HuH-7 (cell line): ENCODE data around the gene LRRC49.

Experiments used
- DNase-seq: peaks from one replicate; pipeline ENCODE4 v3.0.0; 2011; ENCODE audit warnings: low spot score

LRRC49 gene

DNA sequence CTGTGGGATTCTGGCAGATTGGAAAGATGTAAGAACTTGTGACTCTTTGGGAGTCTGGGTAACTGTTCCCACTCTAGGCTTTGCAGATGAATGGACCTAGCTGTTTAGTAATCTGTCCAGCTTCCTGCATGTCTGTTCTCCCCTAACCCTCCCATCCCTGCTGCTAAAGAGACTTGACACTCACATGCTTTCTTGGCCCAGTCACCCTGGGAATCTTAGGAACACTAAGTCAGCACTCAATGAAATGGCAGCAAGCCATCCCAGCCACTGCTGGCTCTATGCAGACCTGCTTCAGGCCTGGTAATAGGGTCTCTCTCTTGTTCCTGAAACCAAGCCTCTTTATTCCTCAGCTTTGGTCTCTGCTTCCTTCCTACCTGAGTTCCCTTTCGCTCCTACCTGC lies 158.9 kb downstream of the LRRC49 start:
- DNase-seq = no peak

DNA sequence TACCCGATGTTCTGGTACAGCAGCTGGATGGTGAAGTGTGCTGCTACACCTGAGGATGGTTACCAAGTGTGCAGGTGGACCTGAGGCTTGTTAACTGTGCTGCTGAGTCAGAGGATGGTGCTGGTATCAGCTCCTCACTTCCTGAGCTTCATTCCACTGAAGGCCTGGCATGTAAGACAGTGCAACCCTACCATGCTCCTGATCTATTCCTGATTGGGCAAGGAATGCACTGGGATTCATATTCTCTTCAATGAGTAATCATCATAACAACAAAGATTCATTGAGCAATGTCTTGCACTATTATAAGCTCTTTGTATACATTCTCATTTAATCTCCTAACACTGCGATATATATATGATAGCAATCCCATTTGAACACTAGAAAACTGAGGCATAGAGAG lies 159.7 kb downstream of the LRRC49 start:
- DNase-seq = no peak

DNA sequence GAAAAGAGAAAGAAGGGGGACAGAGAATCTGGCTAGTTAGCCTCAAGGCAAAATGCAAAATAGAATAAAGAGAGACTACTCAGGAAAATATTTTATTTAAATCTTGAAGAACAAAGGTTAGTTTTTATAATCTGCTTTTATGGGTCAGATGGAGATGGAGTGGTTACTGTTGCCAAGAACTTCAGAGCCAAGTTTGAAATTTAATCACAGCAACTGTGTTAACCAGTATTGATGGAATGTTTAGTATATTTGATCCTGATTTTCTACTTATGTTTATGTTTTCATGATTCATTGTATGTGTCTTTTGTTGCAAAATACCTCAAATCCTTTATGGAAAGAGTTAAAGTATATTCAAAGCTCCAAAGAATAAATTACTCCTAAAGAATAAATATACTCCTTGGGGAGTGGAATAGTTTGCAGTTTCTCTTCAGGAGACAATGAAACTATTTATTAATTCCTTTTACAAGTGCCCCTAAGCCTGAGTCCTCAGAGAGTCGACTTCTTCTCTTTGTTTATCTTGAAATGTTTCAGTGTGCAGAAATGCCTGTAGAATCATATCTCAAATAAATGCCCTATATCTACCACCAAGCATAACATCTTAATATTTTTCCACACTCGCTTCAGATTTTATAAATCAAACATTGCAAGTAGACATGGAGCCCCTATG lies 161.8 kb downstream of the LRRC49 start:
- DNase-seq = no peak

DNA sequence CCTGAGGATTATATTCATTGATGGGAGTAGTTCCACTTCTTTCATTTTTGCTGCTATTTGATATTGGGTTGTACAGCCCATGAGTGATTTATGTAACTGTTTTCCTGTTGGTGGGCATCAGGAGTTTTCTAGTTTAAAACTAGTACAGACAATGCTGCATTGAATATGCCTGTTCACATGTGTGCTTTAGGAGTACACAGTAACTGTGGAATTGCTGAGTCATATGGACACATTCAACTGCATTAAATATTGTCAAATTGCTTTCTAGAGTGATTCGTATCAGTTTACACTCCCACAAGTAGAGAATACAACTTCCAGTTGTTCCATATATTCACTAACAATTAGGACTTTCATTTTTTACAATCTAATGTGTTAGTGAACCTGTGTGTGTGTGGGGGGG lies 162.8 kb downstream of the LRRC49 start:
- no peak for DNase-seq

DNA sequence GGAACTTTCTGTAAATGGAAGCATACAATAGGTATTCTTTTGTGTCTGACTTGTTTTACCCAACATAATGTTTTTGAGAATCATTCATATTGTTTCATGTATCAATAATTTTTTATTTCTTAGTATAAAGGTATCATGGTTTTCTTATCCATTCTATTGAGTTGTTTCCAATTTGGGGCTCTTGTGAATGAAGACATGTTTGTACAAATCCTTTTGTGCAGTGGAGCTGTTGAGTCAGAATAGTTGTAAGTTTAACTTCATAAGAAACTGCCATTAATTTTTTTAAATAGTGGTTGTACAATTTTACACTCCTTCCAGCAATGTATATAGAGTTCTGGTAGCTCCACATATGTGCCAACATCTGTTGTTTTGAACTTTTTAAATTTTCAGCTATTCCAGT lies 163.5 kb downstream of the LRRC49 start:
- no peak for DNase-seq

DNA sequence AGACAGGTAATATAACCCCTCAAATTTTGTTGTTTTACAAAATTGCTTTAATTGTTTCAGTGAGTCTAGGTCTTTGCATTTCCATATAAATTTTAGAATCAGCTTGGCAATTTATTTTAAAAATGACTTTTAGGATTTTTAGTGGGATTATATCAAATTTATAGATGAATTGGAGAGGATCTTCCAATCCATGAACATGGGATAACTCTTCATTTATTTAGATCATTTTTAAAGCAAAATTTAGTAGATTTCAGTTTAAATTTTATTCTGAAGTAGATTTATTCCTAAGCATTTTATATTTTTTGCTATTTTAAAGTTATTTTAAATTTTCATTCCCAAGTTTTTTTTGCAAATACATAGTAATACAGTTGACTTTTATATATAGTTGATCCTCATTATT lies 164.5 kb downstream of the LRRC49 start:
- DNase-seq = no peak

DNA sequence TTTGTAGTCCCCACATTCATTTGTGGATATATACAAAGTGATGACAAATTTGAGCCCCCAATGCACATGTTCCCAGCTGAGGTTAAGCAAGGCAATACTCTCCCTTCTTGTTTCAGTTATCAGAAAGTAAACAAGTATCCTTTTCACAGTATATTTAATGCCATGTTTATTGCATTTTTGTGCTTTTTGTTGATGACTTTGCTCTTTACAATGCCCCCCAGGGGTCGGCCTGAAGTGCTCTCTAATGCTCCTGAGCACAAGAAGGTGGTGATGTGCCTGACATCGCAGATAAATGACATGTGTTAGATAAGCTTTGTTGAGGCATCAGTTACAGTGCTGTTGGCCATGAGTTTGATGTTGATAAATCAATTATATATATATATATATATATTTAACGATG lies 165.0 kb downstream of the LRRC49 start:
- no peak for DNase-seq

DNA sequence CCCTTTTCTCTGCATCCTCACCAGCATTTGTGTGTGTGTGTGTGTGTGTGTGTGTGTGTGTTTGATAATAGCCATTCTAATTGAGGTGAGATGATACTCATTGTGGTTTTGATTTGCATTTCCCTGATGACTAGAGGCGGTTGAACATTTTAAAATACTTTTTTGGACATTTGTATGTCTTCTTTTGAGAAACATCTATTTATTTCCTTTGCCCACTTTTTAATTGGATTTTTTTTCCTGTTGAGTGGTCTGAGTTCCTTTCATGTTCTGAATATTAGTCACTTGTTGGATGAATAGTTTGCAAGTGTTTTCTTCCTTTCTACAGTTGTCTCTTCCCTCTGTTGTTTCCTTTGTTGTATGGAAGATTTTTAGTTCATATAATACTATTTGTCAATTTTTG lies 168.4 kb downstream of the LRRC49 start:
- no peak for DNase-seq

DNA sequence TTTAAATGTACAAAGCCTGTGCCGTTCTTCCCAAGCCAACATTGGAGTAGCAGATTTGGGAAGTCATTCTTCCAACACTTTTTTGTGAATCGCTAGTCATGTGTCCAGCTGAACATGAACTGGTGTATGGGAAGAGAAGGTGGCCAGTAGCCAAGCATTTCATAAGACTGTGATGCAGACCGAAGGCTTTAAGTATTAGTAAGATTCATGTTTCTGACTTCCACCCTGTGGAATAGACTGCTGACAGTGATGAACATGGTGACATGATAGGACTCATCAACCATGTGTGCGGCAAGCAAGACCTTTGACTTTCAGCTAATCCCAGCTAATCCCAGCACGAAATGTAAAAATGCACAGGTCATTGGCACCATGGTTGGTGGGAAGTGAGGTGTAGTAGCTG lies 174.4 kb downstream of the LRRC49 start:
- DNase-seq = no peak

DNA sequence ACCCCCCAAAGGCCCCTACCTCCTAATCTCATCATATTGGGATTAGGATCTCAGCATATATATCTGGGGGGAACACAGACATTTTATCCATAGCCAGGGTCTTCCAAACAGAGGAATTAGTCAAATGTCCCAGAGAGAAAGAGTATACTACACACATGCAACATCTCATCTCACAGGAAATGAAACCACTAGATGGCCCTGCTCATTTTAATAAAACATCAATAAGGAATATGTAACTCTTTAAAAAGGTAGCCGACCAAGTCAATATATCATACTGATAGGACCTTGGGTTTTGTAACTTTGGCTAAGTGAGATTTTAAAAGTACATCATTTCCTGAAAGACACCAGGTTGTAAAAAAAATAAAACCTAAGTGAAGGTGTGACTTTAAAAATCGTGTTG lies 177.1 kb downstream of the LRRC49 start:
- no peak for DNase-seq

DNA sequence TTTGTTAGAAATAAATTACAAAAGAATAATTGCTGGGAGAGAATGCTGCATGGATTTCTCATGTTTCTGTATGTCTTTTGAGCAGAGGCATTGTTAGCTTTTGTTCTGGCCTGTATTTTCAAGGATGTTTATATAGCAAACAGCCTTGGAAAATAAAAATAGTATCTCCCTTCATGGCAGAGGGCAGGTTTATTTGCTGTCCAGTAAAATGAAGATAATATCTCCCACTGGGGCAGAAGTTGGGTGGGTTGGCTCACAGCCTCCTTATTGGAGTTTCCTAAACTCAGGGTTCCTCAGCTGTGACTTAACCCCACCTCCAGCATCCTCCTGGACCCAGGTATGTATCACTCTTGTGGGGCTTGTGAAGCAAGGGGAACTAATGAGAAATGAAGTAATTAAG lies 178.9 kb downstream of the LRRC49 start:
- DNase-seq = no peak

DNA sequence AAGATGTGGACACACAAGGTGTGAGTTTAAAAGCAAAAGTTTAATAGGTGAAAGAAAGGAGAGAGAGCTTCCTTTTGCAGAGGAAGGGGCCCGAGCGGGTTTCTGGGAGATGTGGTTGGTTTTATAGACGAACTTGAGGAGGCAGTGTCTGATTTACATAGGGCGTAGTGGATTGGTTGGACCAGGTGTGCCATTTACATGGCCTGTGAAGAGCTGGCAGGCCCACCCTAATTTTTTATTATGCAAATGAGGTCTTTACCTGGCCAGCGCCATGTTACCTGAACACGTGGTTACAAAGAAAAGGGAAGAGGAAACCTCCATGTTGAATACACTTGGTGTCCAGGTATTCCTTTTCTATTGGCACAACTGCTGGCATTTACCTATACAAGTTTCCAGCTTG lies 179.8 kb downstream of the LRRC49 start:
- DNase-seq = no peak

DNA sequence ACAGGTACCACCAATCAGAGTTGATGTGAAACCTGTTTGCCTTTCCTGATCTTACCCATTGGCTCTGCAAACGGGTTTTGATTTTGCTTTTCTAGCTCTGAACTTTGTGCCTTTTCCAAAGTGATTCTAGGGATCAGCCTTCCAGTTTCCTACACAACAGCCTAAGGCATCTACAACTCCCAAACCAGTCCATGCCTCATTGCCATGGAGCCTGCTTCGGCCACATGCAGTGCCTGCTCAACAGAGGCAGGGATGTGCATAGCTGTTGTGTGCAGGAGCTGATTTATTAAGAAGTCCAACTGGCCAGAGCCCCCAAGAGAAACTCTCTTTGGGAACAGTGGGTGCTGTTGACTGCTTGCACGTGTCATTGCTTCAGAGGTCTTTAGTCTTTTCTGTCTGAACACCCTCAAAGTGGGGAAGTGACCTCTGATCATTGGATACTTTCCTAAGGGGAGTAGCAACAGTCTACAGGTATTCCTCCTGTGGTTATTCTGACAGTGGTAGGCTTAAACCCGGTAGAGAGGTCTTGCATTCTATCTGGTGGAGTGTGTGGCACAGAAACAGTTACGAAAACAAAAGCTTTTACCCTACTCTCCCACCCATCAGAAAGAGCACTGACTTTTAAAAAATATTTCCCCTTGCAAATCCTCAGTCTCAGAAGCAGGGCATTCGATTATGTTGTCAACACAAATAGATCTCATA lies 186.0 kb downstream of the LRRC49 start:
- DNase-seq = no peak

DNA sequence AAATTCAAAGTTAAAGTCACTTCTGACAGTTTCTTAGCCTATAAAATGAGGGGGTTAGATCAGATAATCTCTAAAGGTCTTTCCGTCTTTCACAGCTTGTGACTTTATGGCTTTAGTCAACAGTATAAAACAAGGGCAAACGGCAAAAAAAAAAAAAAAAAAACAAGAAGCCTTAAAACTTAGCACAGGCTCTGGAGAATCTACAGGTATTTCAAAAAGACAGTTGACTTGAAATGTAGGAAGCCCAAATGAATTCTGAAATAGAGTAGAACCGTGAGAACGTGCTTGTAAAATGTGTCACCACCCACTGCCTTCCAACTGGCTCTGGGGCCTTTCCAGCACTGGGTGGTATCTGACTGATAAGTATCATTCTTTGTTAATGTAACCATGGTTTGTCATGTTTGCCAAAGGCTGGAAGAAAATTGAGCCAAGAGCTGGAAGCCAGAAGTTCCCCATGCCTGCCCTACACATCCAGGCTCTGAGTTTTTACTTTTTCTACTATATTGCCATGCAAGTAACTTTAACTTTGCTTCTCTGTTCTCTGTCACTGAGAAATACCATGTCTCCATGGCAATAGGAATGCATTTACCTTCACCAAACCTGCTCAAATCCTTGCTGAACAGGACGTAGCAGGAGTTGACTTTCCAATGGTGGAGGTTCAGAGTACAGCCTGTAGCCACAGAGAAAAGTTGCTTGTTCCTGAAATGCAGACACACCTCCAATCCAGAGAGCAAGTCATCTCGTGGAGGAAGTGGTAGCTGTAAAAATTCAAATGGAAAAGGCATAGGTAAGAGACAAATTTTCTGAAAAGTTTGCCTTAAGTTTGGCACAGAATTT lies 186.8 kb downstream of the LRRC49 start:
- no peak for DNase-seq

DNA sequence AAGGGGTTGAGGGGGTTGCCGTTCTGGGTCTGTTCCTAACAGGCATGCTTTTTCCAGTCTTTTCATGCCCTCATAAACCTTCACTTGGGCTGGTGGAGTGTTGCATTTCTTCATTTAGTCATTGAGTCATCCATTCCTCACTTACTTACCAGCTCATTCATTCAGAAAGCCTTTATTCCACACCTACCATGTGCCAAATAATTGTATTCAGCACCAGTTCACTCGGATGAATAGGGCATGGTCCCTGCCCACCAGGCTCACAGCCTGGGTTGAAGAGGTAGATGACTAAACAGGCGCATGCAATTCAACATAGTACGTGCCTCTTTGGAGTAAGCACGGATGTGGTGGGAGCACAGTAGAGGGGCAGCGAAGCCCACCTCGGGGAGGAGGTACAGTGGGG lies 187.5 kb downstream of the LRRC49 start:
- no peak for DNase-seq

DNA sequence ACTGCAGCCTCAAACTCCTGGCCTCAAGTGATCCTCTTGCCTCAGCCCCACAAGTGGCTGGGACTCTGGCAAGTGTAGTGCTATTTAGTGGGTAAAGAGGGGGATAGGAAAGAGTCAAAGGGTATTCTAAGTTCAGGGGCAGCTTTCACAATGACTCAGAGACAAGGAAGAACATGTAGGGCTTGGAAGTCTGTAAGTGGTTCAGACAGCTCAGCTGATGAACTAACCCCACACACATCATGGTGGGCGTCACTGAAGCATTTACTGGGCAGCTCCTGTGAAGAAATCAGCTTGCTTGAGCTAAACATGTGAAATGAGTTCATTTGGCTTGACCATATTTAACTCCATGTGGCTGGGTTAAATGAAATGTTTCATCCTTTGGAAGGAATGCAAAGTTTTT lies 188.1 kb downstream of the LRRC49 start:
- no peak for DNase-seq

DNA sequence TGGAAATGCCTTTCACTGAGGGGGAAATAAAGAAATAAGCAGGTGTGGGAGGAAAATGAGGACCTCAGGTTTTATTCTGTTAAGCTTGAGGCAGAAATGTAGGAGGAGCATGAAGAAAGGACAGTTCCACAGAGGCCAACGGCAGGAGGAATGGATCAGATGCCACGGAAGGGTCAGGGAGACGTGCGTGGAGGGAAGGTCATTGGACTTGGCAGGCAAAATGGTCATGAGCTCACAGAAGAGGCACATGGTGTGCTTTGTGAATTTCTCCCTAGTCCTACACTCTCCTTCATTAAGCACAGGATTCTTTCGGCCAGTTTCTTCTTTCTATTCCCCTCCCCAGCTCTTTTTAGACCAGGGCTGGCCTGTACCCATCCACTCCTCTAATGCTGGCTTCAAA lies 190.2 kb downstream of the LRRC49 start:
- no peak for DNase-seq

DNA sequence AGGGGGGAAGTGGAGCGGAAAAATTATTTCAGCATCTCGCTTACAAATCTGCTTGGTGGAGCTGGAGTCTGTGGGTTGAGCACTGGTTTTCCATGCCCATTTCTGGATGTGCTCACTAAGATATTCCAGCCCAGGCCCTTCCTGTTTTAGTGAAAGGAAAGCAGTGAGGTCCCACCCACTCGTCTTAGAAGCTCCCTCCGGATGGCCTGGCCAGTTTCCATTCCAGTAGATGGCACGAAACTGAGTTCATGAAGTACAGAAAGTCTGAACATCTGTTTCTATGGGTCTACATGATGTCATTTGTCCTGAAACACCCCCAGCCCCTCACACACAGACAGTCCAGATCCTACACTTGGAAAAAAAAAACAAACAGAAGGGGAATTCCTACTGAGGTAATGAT lies 190.7 kb downstream of the LRRC49 start:
- DNase-seq = no peak

DNA sequence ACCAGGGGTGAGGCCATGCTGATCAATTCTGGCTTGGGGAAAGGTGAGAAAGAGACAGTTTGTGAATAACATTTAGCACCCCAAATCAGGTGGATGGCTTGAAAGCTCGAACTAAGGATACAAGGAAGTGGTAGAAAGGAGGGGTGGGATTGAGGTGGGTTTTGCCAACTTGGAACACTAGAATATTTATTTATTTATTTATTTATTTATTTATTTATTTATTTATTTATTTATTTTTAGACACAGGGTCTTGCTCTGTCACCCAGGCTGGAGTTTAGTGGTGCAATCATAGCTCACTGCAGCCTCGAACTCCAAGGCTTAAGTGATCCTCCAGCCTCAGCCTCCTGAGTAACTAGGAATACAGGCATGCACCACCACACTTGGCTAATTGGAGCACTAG lies 191.6 kb downstream of the LRRC49 start:
- DNase-seq = no peak

DNA sequence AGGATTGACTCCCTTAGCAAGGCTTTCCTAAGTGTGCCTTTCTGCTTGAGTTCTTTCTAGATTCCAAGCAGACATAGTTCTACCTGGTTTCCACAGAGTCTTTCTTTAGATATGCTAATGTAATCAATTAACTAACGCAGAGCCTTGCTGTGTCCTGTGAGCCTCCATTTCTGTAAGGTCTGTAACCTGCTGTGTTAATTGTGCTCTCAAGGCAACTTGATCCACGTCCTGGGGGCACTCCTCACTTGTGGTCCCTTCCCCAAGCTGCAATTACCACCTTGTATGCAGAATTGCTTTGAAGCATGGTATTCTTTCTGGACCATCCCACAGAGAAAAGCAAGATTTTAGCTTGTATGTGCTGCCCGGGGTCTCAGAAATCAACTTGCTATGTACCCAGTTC lies 193.2 kb downstream of the LRRC49 start:
- no peak for DNase-seq

DNA sequence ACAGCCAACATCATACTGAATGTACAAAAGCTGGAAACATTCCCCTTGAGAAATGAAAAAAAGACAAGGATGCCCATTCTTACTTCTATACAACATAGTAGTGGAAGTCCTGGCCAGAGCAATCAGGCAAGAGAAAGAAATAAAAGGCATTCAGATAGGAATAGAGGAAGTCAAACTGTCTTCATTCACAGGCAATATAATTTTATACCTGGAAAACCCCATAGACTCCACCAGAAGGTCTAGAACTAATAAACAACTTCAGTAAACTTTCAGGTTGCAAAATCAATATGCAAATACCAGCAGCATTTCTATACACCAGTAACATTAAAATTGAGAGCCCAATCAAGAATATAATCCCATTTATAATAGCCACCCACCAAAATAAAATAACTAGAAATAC lies 195.5 kb downstream of the LRRC49 start:
- no peak for DNase-seq

DNA sequence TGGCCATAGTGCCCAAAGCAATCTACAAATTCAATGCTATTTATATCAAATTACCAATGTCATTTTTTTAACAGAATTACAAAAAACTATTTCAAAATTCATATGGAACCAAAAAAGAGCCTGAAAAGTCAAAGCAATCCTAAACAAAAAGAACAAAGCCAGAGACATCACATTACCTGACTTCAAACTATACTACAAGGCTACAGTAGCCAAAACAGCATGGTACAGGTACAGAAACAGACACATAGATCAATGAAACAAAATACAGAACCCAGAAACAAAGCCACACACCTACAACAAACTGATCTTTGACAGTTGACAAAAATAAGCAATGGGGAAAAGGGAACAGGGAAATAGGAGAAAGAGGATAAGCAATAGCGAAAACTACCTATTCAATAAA lies 196.1 kb downstream of the LRRC49 start:
- DNase-seq = no peak

DNA sequence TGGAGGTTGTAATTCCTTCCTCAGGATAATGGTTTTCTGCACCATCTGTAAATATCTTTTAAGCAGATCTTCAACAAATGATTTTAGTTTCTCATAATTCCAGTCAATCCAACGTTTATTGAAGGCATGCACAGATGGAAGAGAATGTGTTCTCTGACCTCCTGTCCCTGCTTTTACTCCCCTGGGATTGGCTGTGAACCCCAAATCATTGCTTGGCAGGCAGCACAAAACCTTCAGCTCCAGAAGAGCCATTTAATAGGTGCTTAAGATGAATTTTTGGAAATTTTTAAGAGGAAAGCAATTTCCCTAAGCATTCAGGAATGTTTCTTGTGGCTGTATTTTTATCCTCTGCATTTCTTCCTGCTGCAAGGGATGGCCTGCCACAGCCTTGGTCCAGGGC lies 197.2 kb downstream of the LRRC49 start:
- no peak for DNase-seq
